ENCODE results near the gene CHST15.

- TF ChIP-seq CTCF (IDR thresholded peaks at IDR 0.05): no peak
- no peak for TF ChIP-seq POLR2A (IDR thresholded peaks at IDR 0.05)
These were observed 49.9 kb downstream of the CHST15 start for GRCh38 chr10:124043310-124044142.
